GM20431 (cell line): ENCODE results near the gene FGD1.
"Not testable (repeated sequence)": the region's sequence is repeated elsewhere in the genome, so short reads cannot be mapped to it uniquely, and the experiment has no call there.

Experiments
- in situ Hi-C: fragments of 300-500 bp; cut with MseI, MboI; formaldehyde crosslinking; loops from one replicate; pipeline ENCODE4 v1.15.0; 2020; ENCODE audit warnings: low sequenced_read_pairs; ENCODE audit not compliant: unreplicated experiment

FGD1 gene

GRCh38 chrX:54495814-54496516, at the start of gene FGD1:
Gene FGD1, minus strand, starts transcription at chrX:54496234. Its CDS starts 802 bp downstream, at chrX:54495432.
- in situ Hi-C loops, result no loop called here

- in situ Hi-C loops, result not testable (repeated sequence)
Observed at GRCh38 chrX:54542239-54542638, 46.2 kb upstream of the FGD1 start.

- in situ Hi-C loops, result no loop called here
Observed at GRCh38 chrX:54540289-54540688, 44.3 kb upstream of the FGD1 start.

- in situ Hi-C loops, result no loop called here
Observed at GRCh38 chrX:54534271-54534670, 38.2 kb upstream of the FGD1 start.

- in situ Hi-C loops, result no loop called here
Observed at GRCh38 chrX:54530357-54530900, 34.4 kb upstream of the FGD1 start.

- in situ Hi-C loops, result no loop called here
Observed at GRCh38 chrX:54529552-54530356, 33.7 kb upstream of the FGD1 start, which contains the start of gene GNL3L. Gene GNL3L, plus strand, starts transcription at chrX:54530219. Its CDS starts 2,348 bp downstream, at chrX:54532567.

GRCh38 chrX:54529151-54529550, 33.1 kb upstream of the FGD1 start:
- in situ Hi-C loops, result no loop called here

- in situ Hi-C loops, result no loop called here
Observed at GRCh38 chrX:54509400-54509799, 13.4 kb upstream of the FGD1 start.

GRCh38 chrX:54496936-54497335, 902 bp upstream of the FGD1 start:
- in situ Hi-C loops, result no loop called here

- in situ Hi-C loops, result no loop called here
Observed at GRCh38 chrX:54496517-54496852, 451 bp upstream of the FGD1 start.

GRCh38 chrX:54494989-54495813, 833 bp downstream of the FGD1 start:
- in situ Hi-C loops, result no loop called here

GRCh38 chrX:54494166-54494988, 1.7 kb downstream of the FGD1 start:
- in situ Hi-C loops, result no loop called here

- in situ Hi-C loops, result no loop called here
Observed at GRCh38 chrX:54492340-54492739, 3.7 kb downstream of the FGD1 start.

- in situ Hi-C loops, result not testable (repeated sequence)
Observed at GRCh38 chrX:54489819-54490218, 6.2 kb downstream of the FGD1 start.

GRCh38 chrX:54484666-54485065, 11.4 kb downstream of the FGD1 start:
- in situ Hi-C loops, result no loop called here

- in situ Hi-C loops, result no loop called here
Observed at GRCh38 chrX:54483946-54484345, 12.1 kb downstream of the FGD1 start.

- in situ Hi-C loops, result no loop called here
Observed at GRCh38 chrX:54482839-54483593, 13.0 kb downstream of the FGD1 start.

- in situ Hi-C loops, result no loop called here
Observed at GRCh38 chrX:54479136-54480111, 16.6 kb downstream of the FGD1 start.
